Neural cell (in vitro differentiated cells): ENCODE measurements around the gene CBFA2T2. TPM values are rescaled to one million over a fixed set of nuclear protein-coding genes. Genes with fewer than 3 reads are reported as not detected.
"Not testable (repeated sequence)": the region's sequence is repeated elsewhere in the genome, so short reads cannot be mapped to it uniquely, and the experiment has no call there.

Experiments
- H2AFZ ChIP-seq: fragments of 200-600, 300-800 bp; sonication (generic), shearing (Covaris generic); 2 replicates; pipeline ENCODE4 v1.6.0; 2014; ENCODE audit warnings: low read depth, mild to moderate bottlenecking, antibody characterized with exemption, low read length, moderate library complexity
- H3F3A ChIP-seq: fragments of 200-600 bp; shearing (Covaris generic); 2 replicates; pipeline ENCODE4 v1.6.1; 2016; ENCODE audit warnings: mild to moderate bottlenecking, moderate library complexity, mixed read lengths, antibody characterized with exemption, low read length; ENCODE audit not compliant: insufficient read depth, poor library complexity, severe bottlenecking
- H3K27ac ChIP-seq: fragments of 200-600, 300-800 bp; sonication (generic), shearing (Covaris generic); 2 replicates; pipeline ENCODE4 v1.5.1; 2014; ENCODE audit warnings: mild to moderate bottlenecking, low read length, moderate library complexity
- H3K27me3 ChIP-seq: fragments of 300-800, 200-600 bp; sonication (generic), shearing (Covaris generic); 2 replicates; pipeline ENCODE4 v1.6.0; 2014; ENCODE audit warnings: mild to moderate bottlenecking, low read depth, low read length, moderate library complexity; ENCODE audit not compliant: insufficient read depth
- H3K36me3 ChIP-seq: fragments of 300-800, 200-600 bp; sonication (generic), shearing (Covaris generic); 2 replicates; pipeline ENCODE4 v1.5.1; 2014; ENCODE audit warnings: mild to moderate bottlenecking, antibody characterized with exemption, low read length, moderate library complexity; ENCODE audit not compliant: insufficient read depth
- H3K4me2 ChIP-seq: fragments of 300-800, 200-600 bp; sonication (generic), shearing (Covaris generic); 2 replicates; pipeline ENCODE4 v1.6.0; 2014; ENCODE audit warnings: mild to moderate bottlenecking, low read length
- H3K4me3 ChIP-seq: fragments of 300-800, 200-600 bp; sonication (generic), shearing (Covaris generic); 2 replicates; pipeline ENCODE4 v1.5.1; 2014; ENCODE audit warnings: mild to moderate bottlenecking, low read length, moderate library complexity
- H3K79me2 ChIP-seq: fragments of 200-600 bp; shearing (Covaris generic); replicated peaks from 2 replicates; pipeline ENCODE4 v1.6.0; 2014; ENCODE audit warnings: mild to moderate bottlenecking, low read length, moderate library complexity; ENCODE audit not compliant: insufficient read depth
- H3K9ac ChIP-seq: fragments of 300-800, 200-600 bp; sonication (generic), shearing (Covaris generic); 2 replicates; pipeline ENCODE4 v1.6.1; 2016; ENCODE audit warnings: mild to moderate bottlenecking, low read length, mixed read lengths
- H3K9me2 ChIP-seq: fragments of 200-600 bp; shearing (Covaris generic); 2 replicates; pipeline ENCODE4 v1.6.1; 2016; ENCODE audit warnings: mild to moderate bottlenecking, low read length, mixed read lengths; ENCODE audit not compliant: insufficient read depth
- H3K9me3 ChIP-seq: fragments of 200-600, 300-800 bp; sonication (generic), shearing (Covaris generic); 2 replicates; pipeline ENCODE4 v1.6.1; 2016; ENCODE audit warnings: mild to moderate bottlenecking, mixed run types, low read length, moderate library complexity, mixed read lengths
- H4K20me1 ChIP-seq: fragments of 200-600 bp; shearing (Covaris generic); 2 replicates; pipeline ENCODE4 v1.6.1; 2016; ENCODE audit warnings: mild to moderate bottlenecking, mixed run types; ENCODE audit not compliant: insufficient read depth
- EP300 ChIP-seq: fragments of 450-650 bp; conservative IDR thresholded peaks from 2 replicates; pipeline ENCODE4 v1.6.1; 2014; ENCODE audit warnings: antibody characterized with exemption, mild to moderate bottlenecking, moderate library complexity; ENCODE audit not compliant: poor library complexity, severe bottlenecking
- EZH2 ChIP-seq: fragments of 200-600, 300-800 bp; shearing (Covaris generic), sonication (generic); IDR thresholded peaks from 2 replicates; pipeline ENCODE4 v1.6.1; 2014; ENCODE audit warnings: antibody characterized with exemption, low read length, borderline replicate concordance, mild to moderate bottlenecking; ENCODE audit not compliant: insufficient read depth, poor library complexity, severe bottlenecking
- MXI1 ChIP-seq: fragments of 450-650 bp; conservative IDR thresholded peaks from 2 replicates; pipeline ENCODE4 v1.6.1; 2014; ENCODE audit warnings: antibody characterized with exemption, mild to moderate bottlenecking; ENCODE audit not compliant: poor library complexity, severe bottlenecking
- POLR2AphosphoS5 ChIP-seq: IDR thresholded peaks from 2 replicates; pipeline ENCODE4 v1.6.1; 2012
- RAD21 ChIP-seq: fragments of 450-650 bp; conservative IDR thresholded peaks from 2 replicates; pipeline ENCODE4 v1.6.1; 2014; ENCODE audit warnings: antibody characterized with exemption, mild to moderate bottlenecking, moderate library complexity
- SMC3 ChIP-seq: fragments of 450-650 bp; conservative IDR thresholded peaks from 2 replicates; pipeline ENCODE4 v1.6.1; 2014; ENCODE audit warnings: antibody characterized with exemption, mild to moderate bottlenecking, moderate library complexity; ENCODE audit not compliant: poor library complexity
- TAF1 ChIP-seq: IDR thresholded peaks from 2 replicates; pipeline ENCODE4 v1.6.1; 2012; ENCODE audit warnings: low read depth
- polyA plus RNA-seq: library from polyadenylated mRNA; depleted of rRNA; stranded (reverse); fragments of >200 nt; gene quantifications from 2 replicates; pipeline ENCODE4 v1.2.3, GENCODE V29; 2014
- TF ChIP-seq, protein P1 (sequence below): IDR thresholded peaks from 2 replicates; pipeline ENCODE4 v1.6.1; 2012; ENCODE audit warnings: borderline replicate concordance
- TF ChIP-seq, protein P2 (sequence below): fragments of 450-650 bp; IDR thresholded peaks from 2 replicates; pipeline ENCODE4 v1.5.1; 2014; ENCODE audit warnings: antibody characterized with exemption, mild to moderate bottlenecking, moderate library complexity; ENCODE audit not compliant: poor library complexity, severe bottlenecking

Gene CBFA2T2
- polyA plus RNA-seq, 1 donor from 2014 or later = 15.9 TPM

DNA sequence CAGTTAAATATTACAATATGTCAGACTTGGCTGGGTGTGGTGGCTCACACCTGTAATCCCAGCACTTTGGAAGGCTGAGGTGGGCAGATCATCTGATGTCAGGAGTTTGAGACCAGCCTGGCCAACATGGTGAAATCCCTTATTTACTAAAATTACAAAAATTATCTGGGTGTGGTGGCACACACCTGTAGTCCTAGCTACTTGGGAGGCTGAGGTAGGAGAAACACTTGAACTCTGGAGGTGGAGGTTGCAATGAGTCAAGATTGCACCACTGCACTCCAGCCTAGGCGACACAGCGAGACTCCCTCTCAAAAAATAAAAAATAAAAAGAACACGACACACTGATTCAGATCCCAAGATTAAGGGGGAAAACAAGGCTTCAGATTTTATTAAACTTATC is 19.2 kb downstream of the CBFA2T2 start:
- H3K36me3 ChIP-seq, H3K4me3 ChIP-seq, H3K27ac ChIP-seq, H4K20me1 ChIP-seq, H3K9me3 ChIP-seq, H3K9me2 ChIP-seq, H2AFZ ChIP-seq, H3K9ac ChIP-seq, H3K27me3 ChIP-seq, H3K4me2 ChIP-seq, H3F3A ChIP-seq: not testable (repeated sequence)
- peaks cover 12% of the 10 kb centered on the region for H3K79me2 ChIP-seq

DNA sequence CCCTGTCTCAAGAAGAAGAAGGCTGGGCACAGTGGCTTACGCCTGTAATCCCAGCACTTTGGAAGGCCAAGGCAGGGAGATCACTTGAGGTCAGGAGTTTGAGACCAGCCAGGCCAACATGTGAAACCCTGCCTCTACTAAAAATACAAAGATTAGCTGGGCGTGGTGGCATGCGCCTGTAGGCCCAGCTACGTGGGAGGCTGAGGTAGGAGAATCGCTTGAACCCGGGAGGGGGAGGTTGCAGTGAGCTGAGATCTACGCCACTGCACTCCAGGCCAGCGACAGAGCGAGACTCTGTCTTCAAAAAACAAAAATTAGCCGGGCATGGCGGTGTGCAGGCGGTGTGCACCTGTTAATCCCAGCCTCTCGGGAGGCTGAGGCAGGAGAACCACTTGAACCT is 22.0 kb downstream of the CBFA2T2 start:
- not testable (repeated sequence) for H3K79me2 ChIP-seq, H4K20me1 ChIP-seq, H3F3A ChIP-seq

DNA sequence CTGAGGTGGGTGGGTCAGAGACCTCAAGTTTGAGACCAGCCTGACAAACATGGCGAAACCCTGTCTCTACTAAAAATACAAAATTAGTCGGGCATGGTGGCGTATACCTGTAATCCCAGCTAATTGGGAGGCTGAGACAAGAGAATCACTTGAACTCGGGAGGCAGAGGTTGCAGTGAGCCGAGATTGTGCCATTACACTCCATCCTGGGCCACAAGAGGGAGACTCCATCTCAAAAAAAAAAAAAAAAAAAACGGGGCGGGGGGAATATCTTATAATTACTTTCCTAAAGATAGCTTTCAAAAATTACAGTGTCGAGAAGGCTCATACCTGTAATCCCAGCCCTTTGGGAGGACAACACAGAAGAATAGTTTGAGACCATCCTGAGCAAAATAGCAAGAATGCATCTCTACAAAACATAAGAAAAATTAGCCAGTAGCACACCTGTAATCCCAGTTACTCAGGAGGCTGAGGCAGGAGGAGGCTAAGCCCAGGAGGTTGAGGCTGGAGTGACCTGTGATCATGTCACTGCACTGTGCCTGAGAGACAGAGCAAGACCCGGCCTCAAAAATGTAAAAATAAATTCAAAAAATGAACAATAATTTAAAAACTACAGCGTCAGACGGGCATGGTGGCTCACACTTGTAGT is 25.8 kb downstream of the CBFA2T2 start:
- no peaks in the 10 kb centered on the region for H3K9me2 ChIP-seq
- no peaks in the 10 kb centered on the region for H3K79me2 ChIP-seq
- no peak overlapping the region for H3K4me3 ChIP-seq
- H2AFZ ChIP-seq = no peak overlapping the region
- no peaks in the 10 kb centered on the region for H3K36me3 ChIP-seq
- no peaks in the 10 kb centered on the region for H3F3A ChIP-seq
- H4K20me1 ChIP-seq = no peaks in the 10 kb centered on the region
- no peaks in the 10 kb centered on the region for H3K27me3 ChIP-seq
- H3K4me2 ChIP-seq = no peak overlapping the region
- no peak overlapping the region for H3K9ac ChIP-seq
- no peak for TF ChIP-seq EP300
- no peaks in the 10 kb centered on the region for H3K9me3 ChIP-seq
- H3K27ac ChIP-seq = no peak overlapping the region

More for the DNA sequence above, 22.0 kb downstream of the CBFA2T2 start:
- H3K9me3 ChIP-seq, H2AFZ ChIP-seq, H3K4me2 ChIP-seq, H3K27ac ChIP-seq, H3K27me3 ChIP-seq, H3K9ac ChIP-seq, H3K4me3 ChIP-seq, H3K36me3 ChIP-seq, H3K9me2 ChIP-seq: not testable (repeated sequence)

DNA sequence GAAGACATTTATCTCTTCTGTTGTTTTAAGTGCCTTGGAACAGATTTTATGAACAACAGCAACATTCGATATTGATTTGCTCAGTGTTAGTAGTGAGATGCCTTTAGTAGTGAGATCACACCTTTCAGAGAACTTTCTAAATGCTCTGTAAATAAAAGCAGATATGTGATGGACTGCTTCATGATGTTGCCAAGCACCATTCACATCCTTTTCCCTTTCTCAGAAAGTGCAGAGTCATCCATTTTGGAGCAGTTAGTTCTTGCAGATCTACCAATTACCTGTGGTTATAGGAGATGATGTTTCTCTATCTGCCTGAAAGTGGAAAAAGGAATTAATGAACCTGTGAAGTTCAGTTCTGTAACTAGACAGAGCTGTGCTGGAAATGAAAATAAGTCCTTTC is 27.0 kb downstream of the CBFA2T2 start:
- no peak overlapping the region for H3K4me3 ChIP-seq
- no peak overlapping the region for H3K9ac ChIP-seq
- H3K27me3 ChIP-seq = no peaks in the 10 kb centered on the region
- no peaks in the 10 kb centered on the region for H3K9me3 ChIP-seq
- H3F3A ChIP-seq = no peaks in the 10 kb centered on the region
- H2AFZ ChIP-seq = no peak overlapping the region
- H3K4me2 ChIP-seq = no peak overlapping the region
- no peaks in the 10 kb centered on the region for H3K36me3 ChIP-seq
- TF ChIP-seq TAF1 (no peak), POLR2AphosphoS5 (no peak), EZH2 (no peak), MXI1 (no peak), SMC3 (no peak), RAD21 (no peak), EP300 (no peak)
- TF ChIP-seq, protein P1, sequence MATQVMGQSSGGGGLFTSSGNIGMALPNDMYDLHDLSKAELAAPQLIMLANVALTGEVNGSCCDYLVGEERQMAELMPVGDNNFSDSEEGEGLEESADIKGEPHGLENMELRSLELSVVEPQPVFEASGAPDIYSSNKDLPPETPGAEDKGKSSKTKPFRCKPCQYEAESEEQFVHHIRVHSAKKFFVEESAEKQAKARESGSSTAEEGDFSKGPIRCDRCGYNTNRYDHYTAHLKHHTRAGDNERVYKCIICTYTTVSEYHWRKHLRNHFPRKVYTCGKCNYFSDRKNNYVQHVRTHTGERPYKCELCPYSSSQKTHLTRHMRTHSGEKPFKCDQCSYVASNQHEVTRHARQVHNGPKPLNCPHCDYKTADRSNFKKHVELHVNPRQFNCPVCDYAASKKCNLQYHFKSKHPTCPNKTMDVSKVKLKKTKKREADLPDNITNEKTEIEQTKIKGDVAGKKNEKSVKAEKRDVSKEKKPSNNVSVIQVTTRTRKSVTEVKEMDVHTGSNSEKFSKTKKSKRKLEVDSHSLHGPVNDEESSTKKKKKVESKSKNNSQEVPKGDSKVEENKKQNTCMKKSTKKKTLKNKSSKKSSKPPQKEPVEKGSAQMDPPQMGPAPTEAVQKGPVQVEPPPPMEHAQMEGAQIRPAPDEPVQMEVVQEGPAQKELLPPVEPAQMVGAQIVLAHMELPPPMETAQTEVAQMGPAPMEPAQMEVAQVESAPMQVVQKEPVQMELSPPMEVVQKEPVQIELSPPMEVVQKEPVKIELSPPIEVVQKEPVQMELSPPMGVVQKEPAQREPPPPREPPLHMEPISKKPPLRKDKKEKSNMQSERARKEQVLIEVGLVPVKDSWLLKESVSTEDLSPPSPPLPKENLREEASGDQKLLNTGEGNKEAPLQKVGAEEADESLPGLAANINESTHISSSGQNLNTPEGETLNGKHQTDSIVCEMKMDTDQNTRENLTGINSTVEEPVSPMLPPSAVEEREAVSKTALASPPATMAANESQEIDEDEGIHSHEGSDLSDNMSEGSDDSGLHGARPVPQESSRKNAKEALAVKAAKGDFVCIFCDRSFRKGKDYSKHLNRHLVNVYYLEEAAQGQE = no peak
- TF ChIP-seq, protein P2, sequence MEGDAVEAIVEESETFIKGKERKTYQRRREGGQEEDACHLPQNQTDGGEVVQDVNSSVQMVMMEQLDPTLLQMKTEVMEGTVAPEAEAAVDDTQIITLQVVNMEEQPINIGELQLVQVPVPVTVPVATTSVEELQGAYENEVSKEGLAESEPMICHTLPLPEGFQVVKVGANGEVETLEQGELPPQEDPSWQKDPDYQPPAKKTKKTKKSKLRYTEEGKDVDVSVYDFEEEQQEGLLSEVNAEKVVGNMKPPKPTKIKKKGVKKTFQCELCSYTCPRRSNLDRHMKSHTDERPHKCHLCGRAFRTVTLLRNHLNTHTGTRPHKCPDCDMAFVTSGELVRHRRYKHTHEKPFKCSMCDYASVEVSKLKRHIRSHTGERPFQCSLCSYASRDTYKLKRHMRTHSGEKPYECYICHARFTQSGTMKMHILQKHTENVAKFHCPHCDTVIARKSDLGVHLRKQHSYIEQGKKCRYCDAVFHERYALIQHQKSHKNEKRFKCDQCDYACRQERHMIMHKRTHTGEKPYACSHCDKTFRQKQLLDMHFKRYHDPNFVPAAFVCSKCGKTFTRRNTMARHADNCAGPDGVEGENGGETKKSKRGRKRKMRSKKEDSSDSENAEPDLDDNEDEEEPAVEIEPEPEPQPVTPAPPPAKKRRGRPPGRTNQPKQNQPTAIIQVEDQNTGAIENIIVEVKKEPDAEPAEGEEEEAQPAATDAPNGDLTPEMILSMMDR = no peak
- no peaks in the 10 kb centered on the region for H4K20me1 ChIP-seq
- no peaks in the 10 kb centered on the region for H3K9me2 ChIP-seq
- H3K79me2 ChIP-seq = no peaks in the 10 kb centered on the region
- H3K27ac ChIP-seq = no peak overlapping the region
